ENCODE results near the gene SECISBP2.
"Not testable (repeated sequence)": the region's sequence is repeated elsewhere in the genome, so short reads cannot be mapped to it uniquely, and the experiment has no call there.

The SECISBP2 gene

GRCh38 chr9:89310475-89311345, 7.6 kb upstream of the SECISBP2 start, which contains the start of gene CKS2:
TSS of gene CKS2 (plus strand) at chr9:89311195. CDS start at chr9:89311293, 98 bp downstream.
- peak; percentile 94 for DNase-seq

GRCh38 chr9:89311346-89312221, 6.7 kb upstream of the SECISBP2 start:
- DNase-seq = no peak

- no peak for DNase-seq
Observed at GRCh38 chr9:89312222-89312571, 6.1 kb upstream of the SECISBP2 start.

- DNase-seq = no peak
Observed at GRCh38 chr9:89313842-89314241, 4.5 kb upstream of the SECISBP2 start.

GRCh38 chr9:89314955-89315354, 3.3 kb upstream of the SECISBP2 start:
- DNase-seq = no peak

- no peak for DNase-seq
Observed at GRCh38 chr9:89315482-89315881, 2.8 kb upstream of the SECISBP2 start.

- no peak for DNase-seq
Observed at GRCh38 chr9:89317282-89317681, 1.0 kb upstream of the SECISBP2 start.

GRCh38 chr9:89319015-89319905, 960 bp downstream of the SECISBP2 start:
- no peak for DNase-seq

GRCh38 chr9:89323390-89323789, 5.1 kb downstream of the SECISBP2 start:
- DNase-seq = no peak

- DNase-seq = no peak
Observed at GRCh38 chr9:89325733-89326132, 7.4 kb downstream of the SECISBP2 start.

GRCh38 chr9:89328064-89328463, 9.8 kb downstream of the SECISBP2 start:
- no peak for DNase-seq

- no peak for DNase-seq
Observed at GRCh38 chr9:89329917-89330316, 11.6 kb downstream of the SECISBP2 start.

- no peak for DNase-seq
Observed at GRCh38 chr9:89330513-89330912, 12.2 kb downstream of the SECISBP2 start.

- DNase-seq = no peak
Observed at GRCh38 chr9:89339807-89340206, 21.5 kb downstream of the SECISBP2 start.

- no peak for DNase-seq
Observed at GRCh38 chr9:89340332-89340731, 22.0 kb downstream of the SECISBP2 start.

- DNase-seq = no peak
Observed at GRCh38 chr9:89342213-89342612, 23.9 kb downstream of the SECISBP2 start.

- DNase-seq = no peak
Observed at GRCh38 chr9:89342948-89343347, 24.6 kb downstream of the SECISBP2 start.

GRCh38 chr9:89343812-89344211, 25.5 kb downstream of the SECISBP2 start:
- DNase-seq = not testable (repeated sequence)

- DNase-seq = no peak
Observed at GRCh38 chr9:89345476-89345875, 27.2 kb downstream of the SECISBP2 start.

GRCh38 chr9:89346696-89347095, 28.4 kb downstream of the SECISBP2 start:
- DNase-seq = no peak

GRCh38 chr9:89347651-89348050, 29.4 kb downstream of the SECISBP2 start:
- no peak for DNase-seq

GRCh38 chr9:89349607-89350006, 31.3 kb downstream of the SECISBP2 start:
- no peak for DNase-seq

Data from NCI-H2227 treated with DMSO at 0.1 percent for 48 hours (cell line).